Heart left ventricle (tissue), 13 donors: ENCODE results near the gene NFATC1.

Experiments
- POLR2A ChIP-seq, 2 donors: fragments of 450-650 bp; IDR thresholded peaks; one replicate each; pipeline ENCODE4 v1.6.1; 2017; ENCODE audit warnings: antibody characterized with exemption in 2 of 2, mild to moderate bottlenecking in 2 of 2, moderate library complexity in 2 of 2
- TF ChIP-seq, protein P1 (sequence below), 12 donors: fragments of 200-600 bp; sonication (generic) in 4 of 12; IDR thresholded peaks; one replicate each; pipeline versions ENCODE4 v1.5.0 to v1.8.0; 2018 to 2022; ENCODE audit warnings: antibody characterized with exemption in 12 of 12, mild to moderate bottlenecking in 5 of 12
- donor health status: ischemic (EF 13 %, LVEDD 7.1; RV severe dilation, severe dysfunction).
- donor health status: DM: no; HTN: yes; CAD: no.
- donor health status: DM: no; HTN: no; CAD: no.
- donor health status: ischemic (EF 25% LVEDD 6.9; RV normal size, moderate dysfunction).
- donor health status: ischemic (EF 25% LVEDD 5.7; RV mildly dilated, moderate dysfunction).
- donor health status: ischemic (EF 35%, LVEDD 5.7; RV mildly dilated, moderate dysfunction).
- donor health status: nonischemic (EF 11% LVEDD 7.7; RV severe dilation, severe dysfunction).
- donor health status: DM: yes; HTN: yes; CAD: no.
- donor health status: PGD.
- donor health status: ischemic (EF 29% LVEDD 5.4; RV normal size, mild dysfunction).
- donor health status: nonischemic (EF 23%, LVEDD 6.1; RV moderate dilation, normal function).

DNA sequence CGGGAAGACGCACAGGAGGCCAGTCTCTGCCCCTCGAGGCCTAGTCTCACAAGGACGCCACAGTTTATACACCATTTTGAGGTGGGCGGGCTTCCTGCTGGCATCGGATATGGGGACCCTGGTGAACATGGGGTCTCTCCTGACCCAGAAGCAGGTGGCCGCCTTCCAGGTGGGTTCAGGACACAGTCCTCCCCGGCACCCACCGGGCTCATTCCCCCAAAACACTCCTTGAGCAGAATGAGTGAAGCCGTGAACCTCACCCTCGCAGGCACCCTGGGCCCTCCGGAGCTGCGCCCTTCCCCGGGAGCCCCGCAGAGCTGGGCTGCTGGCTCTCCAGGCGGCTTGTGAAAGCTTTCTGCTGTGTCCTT is 6.5 kb downstream of the NFATC1 start:
- TF ChIP-seq, protein P1, sequence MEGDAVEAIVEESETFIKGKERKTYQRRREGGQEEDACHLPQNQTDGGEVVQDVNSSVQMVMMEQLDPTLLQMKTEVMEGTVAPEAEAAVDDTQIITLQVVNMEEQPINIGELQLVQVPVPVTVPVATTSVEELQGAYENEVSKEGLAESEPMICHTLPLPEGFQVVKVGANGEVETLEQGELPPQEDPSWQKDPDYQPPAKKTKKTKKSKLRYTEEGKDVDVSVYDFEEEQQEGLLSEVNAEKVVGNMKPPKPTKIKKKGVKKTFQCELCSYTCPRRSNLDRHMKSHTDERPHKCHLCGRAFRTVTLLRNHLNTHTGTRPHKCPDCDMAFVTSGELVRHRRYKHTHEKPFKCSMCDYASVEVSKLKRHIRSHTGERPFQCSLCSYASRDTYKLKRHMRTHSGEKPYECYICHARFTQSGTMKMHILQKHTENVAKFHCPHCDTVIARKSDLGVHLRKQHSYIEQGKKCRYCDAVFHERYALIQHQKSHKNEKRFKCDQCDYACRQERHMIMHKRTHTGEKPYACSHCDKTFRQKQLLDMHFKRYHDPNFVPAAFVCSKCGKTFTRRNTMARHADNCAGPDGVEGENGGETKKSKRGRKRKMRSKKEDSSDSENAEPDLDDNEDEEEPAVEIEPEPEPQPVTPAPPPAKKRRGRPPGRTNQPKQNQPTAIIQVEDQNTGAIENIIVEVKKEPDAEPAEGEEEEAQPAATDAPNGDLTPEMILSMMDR (IDR thresholded peaks at IDR 0.05): no peak
- no peak for TF ChIP-seq POLR2A (IDR thresholded peaks at IDR 0.05)
